ENCODE data around the gene AHSP. TPM values are rescaled to one million over a fixed set of nuclear protein-coding genes. Genes with fewer than 3 reads are reported as not detected.
"Not testable (repeated sequence)": the region's sequence is repeated elsewhere in the genome, so short reads cannot be mapped to it uniquely, and the experiment has no call there.

The AHSP gene
- polyA plus RNA-seq, 1 donor, result 3.0 TPM

DNA sequence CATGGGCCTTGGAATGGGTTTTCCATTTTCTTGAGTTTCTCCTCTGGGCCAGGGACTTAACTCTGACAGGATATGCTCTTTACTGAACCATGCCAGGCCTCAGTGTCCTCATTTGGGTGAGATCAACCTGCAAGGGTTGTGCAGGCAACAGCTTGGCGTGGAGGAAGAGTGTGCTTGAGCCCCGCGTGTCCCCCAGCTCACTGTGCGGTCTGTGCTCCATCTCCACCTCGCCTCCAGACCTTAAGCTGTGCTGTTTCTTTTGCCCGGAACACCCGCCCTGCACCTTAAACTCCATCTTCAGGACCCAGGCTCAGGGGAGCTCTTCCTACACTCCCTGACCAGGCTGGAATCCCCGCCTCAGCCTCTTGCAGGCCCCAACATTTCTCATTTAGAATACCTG is 29.2 kb upstream of the AHSP start:
- no peak for DNase-seq

- DNase-seq, result no peak
Observed at GRCh38 chr16:31499928-31500327, 27.8 kb upstream of the AHSP start.

- no peak for DNase-seq
Observed at GRCh38 chr16:31501226-31501965, 26.3 kb upstream of the AHSP start.

DNA sequence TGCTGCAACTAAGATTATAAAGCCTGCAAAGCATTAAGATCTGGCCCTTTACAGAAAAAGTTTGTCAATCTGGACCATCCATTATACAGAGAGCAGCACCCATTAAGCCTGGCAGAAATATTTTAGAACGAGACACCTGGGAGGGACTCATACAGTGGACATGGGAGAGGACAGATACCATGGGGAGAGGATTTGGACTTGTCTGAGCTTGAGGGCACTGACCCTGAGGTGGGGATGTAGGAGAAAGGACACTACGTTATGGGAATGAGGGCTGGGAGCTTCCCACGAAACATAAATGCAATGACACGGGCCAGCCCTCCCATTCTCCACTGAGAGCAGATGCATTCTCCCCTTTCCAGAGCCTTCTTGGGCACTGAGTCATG is 25.7 kb upstream of the AHSP start:
- no peak for DNase-seq

DNA sequence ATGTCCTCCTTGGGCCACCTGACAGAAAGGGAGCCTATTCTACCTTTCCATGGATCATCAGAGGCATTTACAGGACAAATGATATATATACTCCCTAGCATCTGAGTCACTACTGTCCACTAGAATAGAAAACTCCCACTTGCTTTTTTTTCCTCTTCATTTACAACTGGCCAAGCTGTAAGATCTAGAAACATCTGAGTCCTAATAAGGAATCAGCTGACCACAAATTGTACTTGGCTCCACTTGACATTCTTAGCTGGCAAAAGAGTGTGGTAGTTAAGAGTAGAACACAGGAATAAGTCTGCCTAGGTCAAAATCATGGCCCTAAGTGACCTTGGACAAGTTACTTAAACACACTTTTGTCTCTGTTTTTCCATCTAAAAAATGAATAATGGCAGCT is 24.7 kb upstream of the AHSP start:
- DNase-seq, result no peak

DNA sequence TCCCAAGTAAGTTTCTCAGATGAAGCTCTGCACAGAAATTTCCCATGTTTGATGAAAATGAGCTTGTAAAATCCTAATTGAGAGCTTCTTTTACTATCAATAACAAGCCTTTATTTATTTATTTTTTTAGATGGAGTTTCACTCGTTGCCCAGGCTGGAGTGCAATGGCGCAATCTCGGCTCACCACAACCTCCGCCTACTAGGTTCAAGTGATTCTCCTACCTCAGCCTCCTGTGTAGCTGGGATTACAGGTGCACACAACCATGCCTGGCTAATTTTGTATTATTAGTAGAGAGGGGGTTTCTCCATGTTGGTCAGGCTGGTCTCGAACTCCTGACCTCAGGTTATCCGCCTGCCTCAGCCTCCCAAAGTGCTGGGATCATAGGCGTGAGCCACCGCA is 24.1 kb upstream of the AHSP start:
- not testable (repeated sequence) for DNase-seq

- no peak for DNase-seq
Observed at GRCh38 chr16:31504159-31504558, 23.5 kb upstream of the AHSP start.

DNA sequence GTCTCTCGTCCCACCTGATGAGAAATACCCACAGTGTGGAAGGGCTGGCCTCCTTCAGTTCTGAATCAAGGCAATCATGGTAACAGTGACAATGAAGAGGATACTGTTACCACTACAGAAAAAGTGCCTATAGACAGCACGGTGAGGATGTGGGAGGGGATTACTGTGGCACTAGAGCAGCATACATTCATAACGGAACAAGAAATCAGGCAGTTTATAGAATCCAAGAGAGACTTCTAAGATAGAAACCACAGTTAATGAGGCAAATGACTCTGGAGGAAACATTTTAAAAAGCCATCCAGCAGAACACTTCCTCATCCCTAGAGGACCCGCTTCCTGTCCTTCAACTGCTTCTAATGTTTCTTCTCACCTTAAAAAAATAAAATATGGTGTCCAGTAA is 22.2 kb upstream of the AHSP start:
- DNase-seq, result no peak

DNA sequence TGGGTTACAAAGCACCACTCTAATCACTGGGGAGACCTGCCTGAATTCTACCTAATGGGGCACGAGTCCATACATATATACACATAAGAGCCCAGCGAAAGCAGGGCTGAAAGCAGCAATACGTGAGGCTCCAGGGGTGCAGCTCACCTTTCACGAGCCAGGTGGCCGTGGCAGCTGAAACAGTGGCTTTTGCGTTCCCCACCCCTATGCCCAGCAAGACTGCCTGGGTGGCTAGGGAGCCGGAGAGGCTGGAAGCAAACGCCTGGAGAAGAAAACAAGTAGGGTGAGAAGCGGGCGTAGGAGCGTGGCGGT is 20.1 kb upstream of the AHSP start:
- no peak for DNase-seq

- peak; percentile 91 for DNase-seq
Observed at GRCh38 chr16:31507929-31508705, 19.6 kb upstream of the AHSP start, which contains the start of gene RUSF1. TSS of gene RUSF1 (minus strand) at chr16:31508391. CDS start at chr16:31508373, 18 bp downstream.

- DNase-seq, result no peak
Observed at GRCh38 chr16:31508706-31509195, 18.9 kb upstream of the AHSP start.

DNA sequence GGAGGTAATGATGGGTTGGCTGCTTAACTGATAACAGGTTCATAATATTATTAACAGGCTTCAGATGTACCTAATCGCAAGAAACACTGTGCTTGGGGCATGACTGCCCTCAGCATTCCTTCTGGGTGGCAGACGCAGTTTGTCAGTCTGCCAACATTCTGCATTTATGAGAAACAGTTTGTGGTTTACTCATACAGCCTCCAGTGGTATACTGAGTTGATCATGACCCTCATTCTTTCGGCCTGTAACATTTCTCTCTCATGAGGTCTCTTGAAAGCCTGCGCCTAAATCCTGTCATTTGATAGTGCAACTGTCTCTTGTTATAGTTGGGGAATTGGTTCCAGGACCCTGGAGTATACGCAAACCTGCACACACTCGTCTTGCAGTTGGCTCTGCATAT is 14.6 kb upstream of the AHSP start:
- DNase-seq, result no peak

- DNase-seq, result no peak
Observed at GRCh38 chr16:31513884-31514283, 13.8 kb upstream of the AHSP start.

GRCh38 chr16:31517800-31518402 is 9.8 kb upstream of the AHSP start:
- no peak for DNase-seq

GRCh38 chr16:31519759-31520431 is 7.8 kb upstream of the AHSP start:
- DNase-seq, result no peak

GRCh38 chr16:31521368-31521767 is 6.3 kb upstream of the AHSP start:
- DNase-seq, result no peak

DNA sequence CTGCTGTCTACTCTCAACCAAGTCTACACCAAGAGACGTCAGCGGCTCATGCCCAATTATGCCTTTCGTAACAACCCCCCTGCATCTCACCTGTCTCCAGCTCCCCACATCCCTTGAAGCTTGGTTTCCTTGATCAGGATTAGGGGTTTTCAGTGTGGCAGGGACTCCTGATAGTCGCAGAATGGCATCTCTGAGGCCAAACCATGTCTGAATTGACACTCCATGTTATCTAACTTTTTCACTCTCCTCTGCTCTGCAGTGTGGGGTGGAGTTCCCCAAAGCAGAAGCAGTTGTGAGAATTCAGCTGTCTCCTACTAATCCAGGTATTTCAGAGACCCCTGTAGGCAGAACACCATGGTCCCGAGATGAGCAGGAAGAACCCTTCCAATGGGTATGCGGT is 5.6 kb upstream of the AHSP start:
- DNase-seq, result no peak

DNA sequence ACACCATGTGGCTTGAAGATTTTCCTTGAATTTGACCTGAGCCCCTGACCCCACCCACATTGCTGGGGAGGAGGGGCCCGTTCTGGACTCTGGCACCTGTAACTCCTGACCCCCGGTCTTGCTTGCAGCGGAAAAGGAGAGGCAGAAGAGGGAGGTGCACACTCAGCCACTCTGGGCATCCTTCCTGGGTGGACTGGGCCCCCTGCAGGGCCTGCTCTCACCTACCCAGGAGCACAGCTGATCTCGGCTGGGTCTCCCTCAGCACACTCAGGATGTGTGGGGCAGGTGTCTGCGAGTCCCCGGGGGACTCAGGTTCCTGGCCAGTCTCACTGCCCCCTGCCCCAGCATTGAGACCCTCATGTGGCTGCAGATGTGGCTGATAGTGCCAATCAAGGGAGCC is 3.9 kb upstream of the AHSP start:
- not testable (repeated sequence) for DNase-seq

- DNase-seq, result no peak
Observed at GRCh38 chr16:31525113-31525512, 2.6 kb upstream of the AHSP start.

GRCh38 chr16:31528523-31529107 is 915 bp downstream of the AHSP start:
- DNase-seq, result no peak

DNA sequence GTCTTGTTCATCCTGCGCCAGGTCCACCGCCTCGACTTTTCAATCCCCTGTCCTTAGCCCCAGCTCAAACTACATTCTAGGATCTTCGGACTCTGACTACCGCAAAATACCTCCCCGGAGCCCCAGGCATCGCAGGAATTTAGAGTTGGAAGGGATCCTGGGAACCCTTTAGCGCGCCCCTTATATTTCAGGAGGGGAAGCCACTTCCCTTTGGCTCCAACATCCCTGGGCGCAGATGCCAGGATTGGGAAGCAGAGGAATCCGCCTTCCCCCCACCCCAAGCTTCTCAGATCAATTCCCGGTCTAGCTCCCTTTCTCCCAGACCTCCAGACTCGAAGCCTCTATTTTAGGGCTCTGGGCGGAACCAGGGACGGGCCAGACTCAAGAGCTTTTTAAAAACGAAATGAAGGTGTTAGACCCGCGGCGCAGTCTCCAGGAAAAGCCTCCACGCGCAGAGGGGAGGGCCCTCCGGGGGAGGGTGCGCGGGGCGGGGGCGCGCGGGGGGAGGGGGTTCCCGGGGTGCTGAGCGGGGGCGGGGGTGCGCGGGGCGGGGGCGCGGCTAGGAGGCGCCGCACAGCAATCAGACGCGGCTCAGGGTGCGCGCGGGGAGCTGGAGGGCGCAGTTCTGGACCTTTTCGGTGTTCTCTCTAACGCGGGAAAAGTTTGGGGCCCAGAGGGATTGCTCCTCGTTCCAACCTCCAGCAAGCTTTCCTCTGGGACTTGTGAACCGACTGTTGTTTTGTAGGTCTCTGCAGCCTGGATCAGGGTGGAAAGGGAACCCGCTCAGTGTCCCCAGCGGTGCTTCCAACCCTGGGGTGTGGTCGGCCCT is 1.6 kb downstream of the AHSP start:
- no peak for DNase-seq

Data from left kidney (tissue), 2 donors.